ENCODE measurements around the gene PIK3R6. TPM values are rescaled to one million over a fixed set of nuclear protein-coding genes. Genes with fewer than 3 reads are reported as not detected.

PIK3R6 gene
- total and polyA plus RNA-seq, 2 of the 13 experiments (the other 11 are each of a cell fraction or from before 2014, with no cell fraction given), result not detected

DNA sequence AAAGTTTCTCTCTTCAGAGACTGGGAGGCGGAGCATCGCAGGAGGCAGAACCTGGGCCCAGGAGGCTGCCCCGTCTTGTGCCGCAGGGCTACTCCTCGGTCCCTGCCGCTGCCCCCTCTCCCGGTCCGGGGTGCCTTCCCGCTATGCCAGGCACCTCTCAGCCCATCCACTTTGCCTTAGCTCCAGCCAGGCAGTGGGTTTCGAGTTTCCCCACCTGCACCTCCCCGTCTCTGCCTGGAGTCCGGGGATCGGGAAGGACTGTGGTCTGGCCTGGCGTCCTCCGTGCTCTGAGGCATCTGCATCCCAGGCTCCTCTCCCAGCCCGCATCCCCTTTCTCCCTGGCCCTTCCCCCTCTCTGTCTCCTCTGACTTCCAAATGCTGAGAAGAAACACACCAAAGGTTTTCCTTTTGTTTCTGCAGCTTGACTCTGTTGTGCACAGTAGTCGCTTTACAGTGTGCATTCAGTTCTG lies 26.8 kb upstream of the PIK3R6 start:
- intact Hi-C loops (cut with micrococcal nuclease; ENCODE audit: unreplicated experiment), result no loop called here
- 26% methylated on average over 13 of the region's 17 CpGs for WGBS (ENCODE audit: low lambda C conversion rate)
- in situ Hi-C loops (cut with HindIII; ENCODE audit: extremely low pct_ligation_motif_present, low pct_unique_long_range_greater_than_20kb), result no loop called here
- CTCF ChIA-PET (ENCODE audit: low intra/inter-chr PET ratio, low total read pairs), result interaction anchor here (1.1 to 1.2 kb wide), 2 partner anchors 90 to 140 kb away, joined by 4 to 6 read pairs; no protein-coding TSS in a partner anchor
- Histone ChIP-seq H3K9ac (ENCODE audit: insufficient read depth, low read depth, low read length) (no peak overlapping the region), H3K4me3 (replicated peaks in 1 of 3; ENCODE audit: insufficient read depth in 1 of 3, low read depth in 2 of 3, low read length in 3 of 3) (no peak overlapping the region), H3K79me2 (ENCODE audit: insufficient read depth, low read length) (no peaks in the 10 kb centered on the region), H3K27me3 (ENCODE audit: control insufficient read depth in 1 of 2, insufficient read depth in 2 of 2, low read length in 2 of 2) (peaks cover 10 to 64% of the 10 kb centered on the region in 2 experiments; a peak in 4 of 5 replicates), H3K4me1 (ENCODE audit: insufficient read depth, low read length) (no peaks in the 10 kb centered on the region), H3K27ac (ENCODE audit: extremely low read length, insufficient read depth, low read length) (no peak overlapping the region), H4K20me1 (ENCODE audit: insufficient read depth, low read length) (no peaks in the 10 kb centered on the region), H3K9me3 (ENCODE audit: low read length) (no peaks in the 10 kb centered on the region), H3K36me3 (replicated peaks in 1 of 2; ENCODE audit: control insufficient read depth in 1 of 2, insufficient read depth in 2 of 2, low read length in 2 of 2) (no peaks in the 10 kb centered on the region), H3K4me2 (ENCODE audit: low read depth, low read length) (no peak overlapping the region), H2AFZ (ENCODE audit: low read length) (no peak overlapping the region)
- TF ChIP-seq ZBTB8A (CRISPR knock-in tag; IDR thresholded peaks at IDR 0.05; ENCODE audit: borderline replicate concordance, low read depth) (no peak), GATAD2A (CRISPR knock-in tag; IDR thresholded peaks at IDR 0.05) (no peak), HCFC1 (IDR thresholded peaks at IDR 0.05; ENCODE audit: low read depth, low read length) (no peak), PITX1 (CRISPR knock-in tag; IDR thresholded peaks at IDR 0.05) (no peak), FOXK2 (IDR thresholded peaks at IDR 0.05) (no peak), ZNF737 (CRISPR knock-in tag; IDR thresholded peaks at IDR 0.05; ENCODE audit: borderline replicate concordance) (no peak), ZBTB21 (CRISPR knock-in tag; IDR thresholded peaks at IDR 0.05) (no peak), JUND (CRISPR knock-in tag; IDR thresholded peaks at IDR 0.05) (no peak), ZFP82 (CRISPR knock-in tag; IDR thresholded peaks at IDR 0.05; ENCODE audit: borderline replicate concordance) (no peak), ZNF879 (CRISPR knock-in tag; IDR thresholded peaks at IDR 0.05) (no peak)
- ATAC-seq (no peak; the same call in 2 of the 3 replicates), DNase-seq (ENCODE audit: low spot score) (no peak), FAIRE-seq (no peak)
- POLR2A ChIA-PET, result no interaction called here
- no TSS peak for BruUV-seq (replicated peaks)

DNA sequence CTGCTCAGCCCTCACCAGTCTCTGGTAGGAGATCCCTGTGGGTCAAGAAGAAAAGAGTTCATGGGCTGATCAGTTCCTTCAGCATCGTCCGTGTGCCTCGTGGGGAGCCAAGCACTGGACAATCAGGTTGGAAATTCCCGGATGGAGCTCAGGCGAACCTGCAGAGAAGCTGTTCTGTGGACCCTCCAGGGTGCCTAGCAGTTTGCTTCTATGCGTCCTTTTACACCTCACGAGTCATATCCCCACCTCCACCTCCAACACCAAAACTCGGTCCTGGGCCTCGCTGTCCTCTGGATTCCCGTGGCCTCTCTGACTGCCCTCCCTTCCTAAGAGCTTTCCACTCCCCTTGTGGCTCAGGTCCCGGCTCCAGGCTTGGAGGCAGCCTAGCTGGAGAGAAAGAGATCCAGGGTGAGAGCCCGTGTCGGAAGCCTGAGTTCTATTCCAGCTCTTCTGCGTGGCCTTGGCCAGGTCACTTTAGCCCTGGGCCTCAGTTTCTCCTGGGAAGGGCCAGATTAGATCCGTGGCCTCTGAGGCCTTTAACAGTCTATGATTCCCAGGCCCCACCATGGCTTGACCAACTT lies 26.2 kb upstream of the PIK3R6 start:
- H3K27ac ChIP-seq (ENCODE audit: extremely low read length, insufficient read depth, low read length), result no peak overlapping the region
- no peaks in the 10 kb centered on the region for H3K36me3 ChIP-seq (replicated peaks in 1 of 2; ENCODE audit: control insufficient read depth in 1 of 2, insufficient read depth in 2 of 2, low read length in 2 of 2)
- no peak overlapping the region for H2AFZ ChIP-seq (ENCODE audit: low read length)
- no peak overlapping the region for H3K9ac ChIP-seq (ENCODE audit: insufficient read depth, low read depth, low read length)
- ChIA-PET CTCF (ENCODE audit: low intra/inter-chr PET ratio, low total read pairs) (no interaction called here), POLR2A (no interaction called here)
- WGBS (ENCODE audit: low lambda C conversion rate), result 5% methylated on average over 13 of the region's 15 CpGs
- no peaks in the 10 kb centered on the region for H4K20me1 ChIP-seq (ENCODE audit: insufficient read depth, low read length)
- no peak for FAIRE-seq
- intact Hi-C loops (cut with micrococcal nuclease; ENCODE audit: unreplicated experiment), result no loop called here
- H3K9me3 ChIP-seq (ENCODE audit: low read length), result no peaks in the 10 kb centered on the region
- no peak overlapping the region for H3K4me2 ChIP-seq (ENCODE audit: low read depth, low read length)
- in situ Hi-C loops (cut with HindIII; ENCODE audit: extremely low pct_ligation_motif_present, low pct_unique_long_range_greater_than_20kb), result no loop called here
- no peak for ATAC-seq
- peaks cover 7 to 60% of the 10 kb centered on the region in 2 experiments; a peak in 4 of 5 replicates for H3K27me3 ChIP-seq (ENCODE audit: control insufficient read depth in 1 of 2, insufficient read depth in 2 of 2, low read length in 2 of 2)
- no TSS peak for BruUV-seq (replicated peaks)
- H3K4me3 ChIP-seq (replicated peaks in 1 of 3; ENCODE audit: insufficient read depth in 1 of 3, low read depth in 2 of 3, low read length in 3 of 3), result no peak overlapping the region
- DNase-seq (ENCODE audit: low spot score), result no peak
- H3K79me2 ChIP-seq (ENCODE audit: insufficient read depth, low read length), result no peaks in the 10 kb centered on the region
- no peaks in the 10 kb centered on the region for H3K4me1 ChIP-seq (ENCODE audit: insufficient read depth, low read length)
- TF ChIP-seq DNMT3B (CRISPR knock-in tag; conservative IDR thresholded peaks at IDR 0.05), result no peak
- no peak for TF ChIP-seq ZNF44 (CRISPR knock-in tag; IDR thresholded peaks at IDR 0.05)
- TF ChIP-seq, protein P1, sequence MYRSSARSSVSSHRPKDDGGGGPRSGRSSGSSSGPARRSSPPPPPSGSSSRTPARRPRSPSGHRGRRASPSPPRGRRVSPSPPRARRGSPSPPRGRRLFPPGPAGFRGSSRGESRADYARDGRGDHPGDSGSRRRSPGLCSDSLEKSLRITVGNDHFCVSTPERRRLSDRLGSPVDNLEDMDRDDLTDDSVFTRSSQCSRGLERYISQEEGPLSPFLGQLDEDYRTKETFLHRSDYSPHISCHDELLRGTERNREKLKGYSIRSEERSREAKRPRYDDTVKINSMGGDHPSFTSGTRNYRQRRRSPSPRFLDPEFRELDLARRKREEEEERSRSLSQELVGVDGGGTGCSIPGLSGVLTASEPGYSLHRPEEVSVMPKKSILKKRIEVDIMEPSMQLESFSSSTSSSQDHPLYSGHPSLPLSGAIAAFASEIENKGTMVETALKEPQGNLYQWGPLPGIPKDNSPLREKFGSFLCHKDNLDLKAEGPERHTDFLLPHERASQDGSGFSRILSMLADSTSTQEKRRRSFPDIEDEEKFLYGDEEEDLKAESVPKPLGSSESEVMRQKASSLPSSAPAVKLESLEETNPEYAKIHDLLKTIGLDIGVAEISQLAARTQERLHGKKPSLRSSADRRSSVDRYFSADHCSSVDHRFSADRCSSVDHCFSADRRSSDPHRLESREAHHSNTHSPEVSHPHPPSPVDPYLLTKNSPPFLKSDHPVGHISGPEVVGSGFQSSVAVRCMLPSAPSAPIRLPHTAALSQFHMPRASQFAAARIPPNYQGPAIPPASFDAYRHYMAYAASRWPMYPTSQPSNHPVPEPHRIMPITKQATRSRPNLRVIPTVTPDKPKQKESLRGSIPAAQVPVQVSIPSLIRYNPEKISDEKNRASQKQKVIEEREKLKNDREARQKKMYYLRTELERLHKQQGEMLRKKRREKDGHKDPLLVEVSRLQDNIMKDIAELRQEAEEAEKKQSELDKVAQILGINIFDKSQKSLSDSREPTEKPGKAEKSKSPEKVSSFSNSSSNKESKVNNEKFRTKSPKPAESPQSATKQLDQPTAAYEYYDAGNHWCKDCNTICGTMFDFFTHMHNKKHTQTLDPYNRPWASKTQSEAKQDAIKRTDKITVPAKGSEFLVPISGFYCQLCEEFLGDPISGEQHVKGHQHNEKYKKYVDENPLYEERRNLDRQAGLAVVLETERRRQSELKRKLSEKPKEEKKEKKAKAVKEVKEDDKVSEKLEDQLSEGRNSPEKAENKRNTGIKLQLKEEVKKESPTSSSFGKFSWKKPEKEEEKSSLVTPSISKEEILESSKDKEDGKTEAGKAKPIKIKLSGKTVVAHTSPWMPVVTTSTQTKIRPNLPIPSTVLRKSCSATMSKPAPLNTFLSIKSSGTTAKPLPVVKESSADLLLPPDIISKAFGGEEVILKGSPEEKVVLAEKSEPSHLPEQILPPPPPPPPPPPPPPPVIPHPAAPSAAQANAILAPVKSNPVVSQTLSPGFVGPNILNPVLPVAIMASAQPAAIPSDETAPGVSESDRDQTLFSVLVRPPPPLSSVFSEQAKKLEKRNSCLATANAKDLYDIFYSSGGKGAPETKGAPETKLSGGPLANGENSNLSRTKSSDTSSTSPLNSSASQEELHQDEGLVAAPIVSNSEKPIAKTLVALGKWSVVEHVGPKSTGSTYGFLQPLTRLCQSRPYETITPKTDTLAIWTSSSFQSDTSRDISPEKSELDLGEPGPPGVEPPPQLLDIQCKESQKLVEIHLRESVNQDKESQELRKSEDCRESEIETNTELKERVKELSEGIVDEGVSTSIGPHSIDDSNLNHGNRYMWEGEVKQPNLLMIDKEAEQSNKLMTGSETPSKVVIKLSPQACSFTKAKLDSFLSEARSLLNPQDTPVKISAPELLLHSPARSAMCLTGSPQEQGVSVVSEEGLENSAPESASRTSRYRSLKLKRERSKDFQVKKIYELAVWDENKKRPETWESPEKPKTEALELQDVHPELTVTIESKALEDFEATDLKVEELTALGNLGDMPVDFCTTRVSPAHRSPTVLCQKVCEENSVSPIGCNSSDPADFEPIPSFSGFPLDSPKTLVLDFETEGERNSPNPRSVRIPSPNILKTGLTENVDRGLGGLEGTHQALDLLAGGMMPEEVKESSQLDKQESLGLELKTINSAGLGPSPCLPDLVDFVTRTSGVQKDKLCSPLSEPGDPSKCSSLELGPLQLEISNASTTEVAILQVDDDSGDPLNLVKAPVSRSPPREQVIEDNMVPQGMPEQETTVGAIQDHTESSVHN (CRISPR knock-in tag; IDR thresholded peaks at IDR 0.05), result no peak

Data from HepG2 (cell line).